NCI-H1930 (cell line): Measurements from ENCODE around the gene SRP19.
A peak's percentile ranks its signal among the peaks of the same experiment; 100 is the strongest.
"Not testable (repeated sequence)": the region's sequence is repeated elsewhere in the genome, so short reads cannot be mapped to it uniquely, and the experiment has no call there.

Source experiments
- DNase-seq, 2 experiments: peaks; one replicate each; lab custom pipeline; 2025; lab: John Stamatoyannopoulos, UW

SRP19 gene

DNA sequence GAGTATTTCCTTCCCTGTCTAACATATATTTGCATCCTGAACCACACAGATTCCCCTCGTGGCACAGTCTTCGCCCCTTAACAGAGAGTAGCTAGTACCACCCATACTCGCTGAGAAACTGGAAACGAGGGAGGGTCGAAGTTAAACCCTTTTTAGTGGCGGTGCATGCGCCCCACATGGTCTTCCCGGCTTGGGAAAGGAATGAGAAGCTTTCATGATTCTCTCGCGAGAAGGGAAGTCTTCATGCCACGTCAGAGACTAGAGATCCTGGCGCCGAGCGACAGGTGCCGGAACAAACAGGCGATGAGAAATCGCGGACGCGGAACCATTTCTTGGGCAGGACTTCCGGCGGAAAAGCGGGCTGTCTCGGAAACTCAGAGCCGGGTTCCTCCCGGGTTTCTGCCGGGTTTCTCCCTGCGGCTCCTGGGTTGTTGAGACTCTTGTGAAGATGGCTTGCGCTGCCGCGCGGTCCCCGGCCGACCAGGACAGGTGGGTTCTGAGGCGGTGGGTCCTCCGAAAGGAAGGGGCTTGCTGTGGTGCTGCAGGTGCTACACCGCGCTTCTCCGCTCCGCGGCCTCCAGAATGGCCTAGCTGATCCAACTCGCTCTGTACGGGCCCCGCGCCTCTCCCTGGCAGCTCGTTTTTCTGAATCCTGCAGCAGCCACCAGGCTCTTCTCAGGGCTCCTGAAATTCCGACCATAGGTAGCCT is at the start of gene SRP19:
Gene SRP19 (plus strand): TSS at position 359 of the 709 bp plus-strand sequence. CDS start 90 bp downstream, at position 449.
- peak; percentile 87 to 89 for DNase-seq

DNA sequence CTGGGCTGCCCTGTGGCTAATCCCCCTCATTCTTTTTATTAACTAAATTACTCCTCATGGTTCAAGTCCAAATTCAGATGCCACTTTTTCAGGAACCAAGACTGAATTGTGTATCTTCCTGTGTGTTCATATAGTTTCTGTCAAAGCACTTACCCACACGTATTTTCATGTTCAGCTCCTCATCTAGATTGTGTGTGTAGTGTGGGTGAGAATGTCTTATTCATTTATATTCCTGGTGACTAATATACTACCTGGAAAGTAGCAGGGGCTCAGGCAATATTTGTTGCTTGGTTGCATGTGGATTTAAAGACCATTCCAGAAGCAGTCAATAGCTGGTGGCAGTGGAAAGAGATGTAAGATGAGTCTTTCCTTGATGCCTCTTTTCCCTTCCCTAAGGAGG is 48.5 kb upstream of the SRP19 start:
- DNase-seq = no peak

DNA sequence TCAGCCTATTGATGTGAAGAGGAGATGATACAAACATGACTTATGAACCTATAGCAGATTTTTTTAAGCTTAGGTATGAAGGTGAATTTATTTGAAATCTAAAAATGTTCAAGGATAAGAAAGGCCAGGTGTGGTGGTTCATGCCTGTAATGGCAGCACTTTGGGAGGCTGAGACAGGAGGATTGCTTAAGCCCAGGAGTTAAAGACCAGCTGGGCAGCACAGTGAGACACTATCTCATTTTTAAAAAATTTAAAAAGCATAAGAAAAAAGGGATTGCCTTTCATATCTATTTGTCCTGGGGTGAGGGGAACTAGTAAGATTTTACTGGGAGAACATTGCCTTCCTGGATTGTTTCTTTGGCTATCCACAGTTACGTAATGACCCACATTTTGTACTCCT is 40.8 kb upstream of the SRP19 start:
- no peak for DNase-seq

DNA sequence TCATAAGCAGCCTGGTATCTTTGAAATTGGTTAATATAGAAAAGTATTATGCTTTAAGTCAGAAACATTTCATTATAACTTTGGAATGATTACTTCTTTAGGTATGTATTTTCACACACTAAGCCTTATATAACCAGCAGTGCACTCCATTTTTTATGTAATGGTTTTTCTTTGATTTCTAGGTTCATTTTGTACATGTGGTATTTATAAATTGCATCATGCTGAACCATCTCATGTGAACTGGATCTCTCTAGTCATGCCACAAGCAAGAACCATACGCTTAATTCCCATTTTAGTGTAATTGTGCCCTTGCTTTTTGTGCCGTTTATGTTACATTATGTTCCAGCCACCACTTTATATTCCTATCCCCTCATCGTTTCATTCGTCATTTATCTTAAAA is 38.6 kb upstream of the SRP19 start:
- DNase-seq = no peak

DNA sequence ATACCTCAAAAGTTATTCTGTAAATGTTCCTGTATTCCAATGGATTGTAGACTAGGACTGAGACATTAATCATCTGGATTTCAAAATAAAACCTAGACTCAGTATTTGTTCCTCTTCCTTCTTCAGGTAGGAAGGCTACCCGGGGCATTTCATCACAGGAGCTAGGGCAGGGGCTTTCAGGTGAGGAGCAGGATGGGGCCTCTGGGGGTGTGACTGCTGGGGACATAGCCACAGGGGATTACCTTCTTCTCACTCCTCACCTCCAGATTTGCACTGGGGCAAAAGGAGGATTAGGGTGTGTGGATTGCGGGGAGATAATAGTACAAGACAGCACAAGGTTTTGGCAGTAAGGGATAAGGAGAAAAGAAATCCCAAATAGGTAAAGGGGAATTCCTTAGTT is 37.9 kb upstream of the SRP19 start:
- no peak for DNase-seq

DNA sequence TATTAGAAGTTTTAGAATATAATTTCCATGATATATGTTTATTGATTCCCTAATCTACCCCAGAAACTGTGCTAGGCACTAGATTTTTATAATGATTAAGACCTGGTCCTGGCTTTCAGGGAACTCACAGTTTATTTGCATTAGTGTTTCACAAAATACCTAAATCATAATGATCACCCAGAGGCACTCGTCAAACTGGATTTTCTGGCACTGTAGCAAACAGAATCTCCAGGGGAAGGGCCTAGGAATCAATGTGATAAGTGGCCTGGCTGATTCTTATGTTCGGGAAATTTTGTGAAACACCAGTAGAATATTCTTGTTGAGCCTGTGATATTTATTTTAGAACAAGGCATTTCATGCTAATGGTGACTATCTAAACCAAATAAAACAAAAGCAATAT is 37.4 kb upstream of the SRP19 start:
- no peak for DNase-seq

DNA sequence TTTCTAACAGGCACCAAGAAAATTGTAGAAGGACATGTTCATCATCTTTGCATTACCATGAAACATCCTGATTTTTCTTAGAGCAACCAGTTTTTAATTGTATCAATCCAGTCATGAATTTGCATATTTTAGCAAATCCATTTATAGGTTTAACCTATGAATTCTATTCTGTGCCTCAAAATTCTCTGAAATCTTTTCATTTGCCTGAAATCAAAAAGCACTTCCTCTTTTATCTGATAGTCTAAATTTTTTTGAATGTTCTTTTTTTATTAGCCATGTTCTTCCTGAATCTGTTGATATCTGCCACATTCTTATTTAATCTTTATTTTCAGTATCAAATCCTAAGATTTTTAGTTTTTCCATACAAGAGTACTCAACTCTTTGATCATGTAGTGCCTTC is 36.9 kb upstream of the SRP19 start:
- no peak for DNase-seq

DNA sequence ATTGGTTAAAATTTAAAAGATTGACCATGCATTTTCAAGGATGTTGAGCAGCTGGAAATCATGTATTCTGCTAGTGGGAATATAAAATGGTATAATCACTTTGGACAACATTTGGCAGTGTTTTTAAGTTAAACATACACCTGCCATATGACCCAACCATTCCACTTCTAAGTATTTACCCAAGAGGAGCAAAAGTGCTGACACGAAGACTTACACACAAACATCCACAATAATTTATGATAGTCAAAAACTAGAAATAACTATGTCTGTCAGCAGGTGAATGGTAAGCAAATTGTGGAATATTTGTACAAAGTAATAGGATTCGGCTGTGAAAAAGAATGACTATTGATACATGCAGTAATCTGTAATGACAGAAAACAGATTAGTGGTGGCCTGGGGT is 30.7 kb upstream of the SRP19 start:
- DNase-seq = no peak

DNA sequence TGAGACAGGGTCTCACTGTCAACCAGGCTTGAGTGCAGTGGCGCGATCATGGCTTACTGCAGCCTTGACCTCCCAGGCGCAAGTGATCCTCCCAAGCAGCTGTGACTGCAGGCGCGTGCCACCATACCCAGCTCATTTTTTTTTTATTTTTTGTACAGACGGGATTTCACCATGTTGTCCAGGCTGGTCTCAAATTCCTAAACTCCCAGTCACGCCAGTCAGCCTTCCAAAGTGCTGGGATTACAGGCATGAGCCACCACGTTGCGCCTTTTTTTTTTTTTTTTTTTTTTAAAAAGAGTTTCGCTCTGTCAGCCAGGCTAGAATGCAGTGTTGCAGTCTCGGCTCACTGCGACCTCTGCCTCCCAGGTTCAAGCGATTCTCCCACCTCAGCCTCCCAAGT is 27.1 kb upstream of the SRP19 start:
- no peak for DNase-seq

DNA sequence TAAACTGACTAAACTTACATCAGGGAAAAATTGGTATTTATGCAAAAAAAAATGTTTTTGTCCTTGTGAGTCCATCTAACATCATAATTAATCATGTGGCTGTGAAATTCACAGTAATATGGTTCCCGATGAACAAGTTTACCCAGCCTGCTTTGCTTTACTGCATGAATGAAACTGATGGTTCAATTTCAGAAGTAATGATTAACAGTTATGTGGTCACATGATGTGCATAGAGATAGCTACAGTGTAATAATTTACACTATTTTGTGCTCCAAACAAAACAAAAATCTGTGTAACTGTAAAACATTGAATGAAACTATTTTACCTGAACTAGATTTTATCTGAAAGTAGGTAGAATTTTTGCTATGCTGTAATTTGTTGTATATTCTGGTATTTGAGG is 16.6 kb upstream of the SRP19 start:
- no peak for DNase-seq

DNA sequence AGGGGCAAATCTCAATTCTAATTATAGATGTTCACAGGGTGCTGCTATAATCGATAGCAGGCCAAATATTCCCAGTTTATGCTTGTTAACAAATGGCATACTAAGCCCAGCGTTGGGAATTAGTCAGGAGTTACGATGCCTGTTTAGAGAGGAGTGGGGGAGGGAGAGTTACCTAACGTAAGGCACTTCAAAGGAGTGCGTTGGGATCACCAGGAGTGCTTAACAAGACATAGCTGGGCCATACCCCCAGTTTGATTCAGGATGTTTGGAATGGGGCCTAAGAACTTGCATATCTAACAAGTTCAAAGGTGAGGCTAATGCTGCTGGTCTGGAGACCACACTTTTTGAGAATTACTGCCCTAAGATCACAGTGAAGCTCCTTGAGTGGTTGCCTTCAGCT is 14.5 kb upstream of the SRP19 start:
- DNase-seq = no peak

DNA sequence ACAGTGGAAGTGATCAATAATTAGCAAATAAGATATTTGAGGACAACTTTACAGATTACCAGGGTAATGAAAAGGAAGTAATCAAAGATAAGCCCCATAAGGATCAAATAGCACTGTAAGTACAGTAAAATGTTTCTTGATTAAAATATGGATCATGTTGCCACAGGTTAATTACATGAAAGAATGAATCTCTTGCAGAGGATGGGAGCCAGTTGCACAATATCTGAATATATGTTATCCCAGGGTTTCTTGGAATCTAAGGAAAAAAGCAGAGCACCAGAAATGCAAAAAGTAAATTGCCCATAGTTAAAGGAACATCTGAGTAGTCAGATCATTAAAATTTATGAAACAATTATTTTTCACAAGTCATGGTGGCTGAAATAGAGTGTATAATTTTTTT is 13.8 kb upstream of the SRP19 start:
- no peak for DNase-seq

DNA sequence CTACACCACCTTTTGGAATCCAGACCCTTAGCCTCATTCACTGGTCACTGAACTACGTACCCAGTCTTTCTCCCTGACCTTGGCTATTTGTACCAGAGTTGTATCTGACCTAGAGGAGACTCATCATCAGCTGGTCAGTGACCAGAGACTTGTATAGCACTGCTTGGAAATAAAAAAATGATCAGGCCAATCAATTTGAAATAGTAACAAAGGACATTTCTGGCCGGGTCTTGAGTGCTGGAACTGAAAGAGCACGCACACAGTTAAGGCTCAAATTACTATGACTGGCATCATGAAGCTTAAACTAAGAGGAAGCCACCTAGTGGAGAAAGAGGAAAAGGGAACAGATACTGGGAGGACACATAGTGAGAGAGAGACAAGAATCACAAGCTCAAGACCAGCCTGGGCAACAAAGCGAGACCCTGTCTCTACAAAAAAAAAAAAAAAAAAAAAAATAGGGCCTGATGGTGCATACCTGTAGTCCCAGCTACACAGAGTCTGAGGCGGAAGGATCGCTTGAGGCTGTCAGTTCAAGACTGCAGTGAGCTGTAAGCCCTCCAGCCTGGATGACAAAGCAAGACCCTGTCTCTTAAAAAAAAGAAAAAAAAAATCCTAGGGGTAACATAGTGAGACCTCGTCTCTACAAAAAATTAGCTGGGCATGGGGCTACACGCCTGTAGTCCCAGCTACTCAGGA is 12.8 kb upstream of the SRP19 start:
- peak in 1 of 2 experiments; percentile 23 for DNase-seq

DNA sequence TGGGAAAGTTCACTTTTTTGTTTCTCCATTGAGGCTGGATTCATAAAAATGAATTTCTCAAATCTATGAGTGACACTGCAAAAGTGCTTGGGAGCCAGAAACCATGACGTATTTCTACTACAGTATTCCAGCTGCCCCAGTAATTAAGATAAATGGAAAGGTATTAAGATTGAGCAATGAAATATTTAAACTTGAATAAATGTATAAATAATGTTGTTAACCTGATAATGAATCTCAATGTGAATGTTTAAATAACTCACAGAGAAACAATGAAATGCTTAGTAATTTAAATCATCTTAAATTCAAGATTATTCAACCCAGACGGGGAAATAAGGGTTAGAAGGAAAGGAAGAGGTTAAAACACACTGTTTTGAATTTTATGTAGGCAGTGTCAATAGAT is 11.2 kb upstream of the SRP19 start:
- no peak for DNase-seq

DNA sequence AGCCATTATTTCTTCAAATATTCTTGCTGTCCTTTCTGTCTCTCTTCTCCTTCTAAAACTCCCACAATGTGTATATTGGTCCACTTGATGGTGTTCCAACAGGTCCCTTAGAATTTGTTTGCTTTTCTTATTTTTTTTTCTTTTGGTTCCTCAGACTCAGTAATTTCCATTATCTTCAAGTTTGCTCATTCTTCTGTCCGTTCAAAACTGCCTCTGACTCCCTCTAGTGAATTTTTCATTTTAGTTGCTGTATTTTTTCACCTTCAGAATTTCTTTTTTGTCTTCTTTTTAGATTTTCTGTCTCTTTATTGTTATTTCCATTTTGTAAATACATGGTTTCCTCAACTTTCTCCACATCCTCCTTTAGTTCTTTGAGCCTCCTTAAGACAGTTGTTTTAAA is 6.4 kb upstream of the SRP19 start:
- DNase-seq = no peak

DNA sequence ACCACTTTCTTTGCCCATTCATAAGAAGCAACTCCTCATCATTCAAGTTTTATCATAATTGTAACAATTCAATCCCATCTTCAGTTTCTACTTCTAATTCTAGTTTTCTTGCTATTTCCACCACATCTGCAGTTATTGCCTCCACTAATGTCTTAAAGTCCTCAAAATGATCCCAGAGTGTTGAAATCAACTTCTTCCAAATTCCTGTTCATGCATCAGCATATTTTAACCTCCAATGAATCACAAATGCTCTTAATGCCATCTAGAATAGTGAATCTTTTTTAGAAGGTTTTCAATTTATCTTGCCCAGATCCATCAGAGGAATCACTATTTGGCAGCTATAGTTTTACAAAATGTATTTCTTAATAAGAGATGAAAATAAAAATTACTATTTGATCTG is 3.2 kb upstream of the SRP19 start:
- no peak for DNase-seq

DNA sequence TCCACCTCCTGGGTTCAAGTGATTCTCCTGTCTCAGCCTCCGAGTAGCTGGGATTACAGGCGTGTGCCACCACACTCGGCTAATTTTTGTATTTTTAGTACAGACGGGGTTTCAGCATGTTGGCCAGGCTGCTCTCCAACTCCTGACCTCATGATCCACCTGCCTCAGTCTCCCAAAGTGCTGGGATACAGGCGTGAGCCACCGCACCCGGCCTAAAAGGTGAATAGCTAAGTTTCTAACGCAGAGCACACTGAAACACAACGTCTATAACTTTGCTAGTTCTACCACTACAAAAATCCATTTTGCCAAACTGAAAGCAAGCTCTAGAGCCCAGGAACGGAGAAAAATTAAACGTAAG is 537 bp upstream of the SRP19 start:
- not testable (repeated sequence) for DNase-seq

DNA sequence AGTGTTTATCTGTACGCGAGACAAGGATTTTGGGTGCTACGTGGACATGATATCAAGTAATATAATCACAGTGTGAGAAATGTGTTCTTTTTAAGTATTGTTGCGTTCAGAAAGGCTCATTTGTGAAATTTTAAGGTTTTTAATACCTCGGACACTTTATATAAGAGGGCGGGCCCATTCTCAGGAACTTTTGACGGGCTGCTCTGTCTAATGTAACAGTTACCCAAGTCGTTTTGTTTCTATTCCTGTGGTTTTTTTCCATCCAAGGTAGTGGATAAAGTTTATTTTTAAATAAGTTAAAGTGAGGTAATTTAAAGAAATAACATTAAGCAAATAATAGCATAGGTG is 525 bp downstream of the SRP19 start:
- no peak for DNase-seq

DNA sequence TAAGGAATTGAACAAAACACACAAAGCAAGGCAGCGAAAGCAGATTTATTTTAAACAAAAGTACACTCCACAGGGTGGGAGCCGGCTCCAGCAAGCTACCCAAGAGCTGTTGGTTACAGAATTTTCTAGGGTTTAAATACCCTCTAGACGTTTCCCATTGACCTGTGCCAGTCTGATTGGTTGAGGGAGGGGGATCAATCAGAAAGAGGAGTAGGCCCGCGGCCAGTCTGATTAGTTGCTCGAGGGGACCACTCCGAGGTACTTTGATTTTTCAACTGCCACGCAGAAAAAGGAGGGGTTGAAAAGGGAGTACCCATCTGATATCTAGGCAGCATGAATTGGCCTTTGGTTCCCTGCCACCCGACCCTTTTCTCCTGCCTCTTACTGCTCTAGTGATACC is 998 bp downstream of the SRP19 start:
- no peak for DNase-seq

DNA sequence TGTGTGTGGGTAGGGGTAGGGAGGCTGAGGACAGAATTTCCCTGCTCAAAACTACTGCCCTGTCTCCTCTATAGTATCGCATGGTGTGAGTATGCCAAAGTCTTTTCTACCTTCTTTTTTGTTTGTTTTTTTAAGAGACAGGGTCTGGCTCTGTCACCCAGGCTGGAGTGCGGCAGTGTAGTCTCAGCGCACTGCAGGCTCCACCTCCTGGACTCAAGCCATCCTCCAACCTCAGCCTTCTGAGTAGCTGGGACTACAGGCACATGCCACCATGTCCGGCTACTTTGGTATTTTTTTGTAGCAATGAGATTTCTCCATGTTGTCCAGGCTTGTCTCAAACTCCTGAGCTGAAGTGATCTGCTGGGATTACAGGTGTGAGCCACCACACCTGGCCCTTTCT is 2.5 kb downstream of the SRP19 start:
- DNase-seq = no peak

DNA sequence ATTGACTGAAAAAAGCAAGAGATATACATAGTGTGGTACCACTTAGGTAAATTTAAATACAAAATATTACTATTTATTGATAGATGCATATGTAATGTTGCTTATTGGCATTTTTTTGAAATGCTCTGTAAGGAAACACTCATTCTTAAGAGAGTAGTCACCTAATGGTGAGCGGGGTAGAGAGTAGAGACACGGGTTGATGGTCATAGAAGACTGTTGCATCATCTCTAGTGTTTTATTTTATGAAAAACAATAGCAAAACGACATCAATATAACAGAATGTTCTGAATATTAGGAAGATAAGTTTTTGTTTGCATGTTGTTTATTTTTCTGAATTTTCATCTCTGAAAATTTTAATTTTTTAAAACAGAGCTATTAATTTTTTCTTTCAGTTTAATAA is 4.0 kb downstream of the SRP19 start:
- no peak for DNase-seq

DNA sequence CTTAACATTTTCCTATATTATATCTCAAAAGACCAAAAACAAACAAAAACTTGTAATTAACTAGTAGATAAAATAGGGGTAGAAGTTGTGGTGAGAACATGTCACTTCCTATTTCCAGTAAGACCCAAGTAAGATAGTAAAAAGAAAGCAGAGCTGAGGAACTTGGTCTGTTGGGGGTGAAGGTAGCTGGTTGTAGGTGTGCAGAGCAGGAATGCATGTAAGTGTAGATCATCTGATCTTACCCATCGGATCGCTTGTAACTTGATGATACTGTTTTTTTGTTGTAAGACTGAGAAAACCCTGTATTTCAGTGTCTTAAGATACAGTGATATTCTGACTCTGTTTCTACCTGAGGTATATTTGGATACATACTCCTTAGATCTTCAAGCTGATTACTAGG is 5.7 kb downstream of the SRP19 start:
- no peak for DNase-seq

DNA sequence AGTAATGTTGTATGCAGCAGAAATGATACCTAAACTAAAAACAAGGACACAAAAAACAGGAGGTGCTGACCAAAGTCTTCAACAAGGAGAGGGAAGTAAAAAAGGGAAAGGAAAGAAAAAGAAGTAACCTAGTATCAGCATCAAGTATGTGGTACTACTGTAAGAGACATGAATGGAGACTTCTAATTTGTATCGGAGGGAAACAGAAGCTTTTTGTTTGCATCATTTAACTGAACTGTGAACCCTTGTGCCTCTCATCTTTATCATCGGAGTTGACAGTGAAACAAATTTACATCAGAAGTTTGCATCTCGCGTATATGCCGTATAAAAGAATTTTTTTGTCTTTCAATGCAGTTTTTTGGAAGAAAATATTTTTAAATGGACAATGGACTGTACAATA is 6.3 kb downstream of the SRP19 start:
- DNase-seq = no peak

DNA sequence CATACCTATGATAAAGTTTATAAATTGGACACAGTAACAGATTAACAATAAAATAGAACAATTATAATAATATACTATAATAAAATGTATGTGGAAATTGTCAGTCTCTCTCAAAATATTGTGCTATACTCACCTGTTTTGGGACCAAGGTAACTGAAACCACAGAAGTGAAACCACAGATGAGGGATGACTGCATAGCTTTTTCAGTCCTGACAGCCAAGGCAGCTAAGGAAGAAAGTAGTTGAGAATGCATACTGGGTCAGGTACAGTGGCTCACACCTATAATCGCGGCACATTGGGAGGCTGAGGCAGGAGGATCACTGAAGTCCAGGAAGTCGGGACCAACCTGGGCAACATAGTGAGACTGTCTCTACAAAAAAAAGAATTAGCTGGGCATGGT is 8.9 kb downstream of the SRP19 start:
- DNase-seq = no peak
